ENCODE results near the gene FERMT1.

FERMT1 gene

DNA sequence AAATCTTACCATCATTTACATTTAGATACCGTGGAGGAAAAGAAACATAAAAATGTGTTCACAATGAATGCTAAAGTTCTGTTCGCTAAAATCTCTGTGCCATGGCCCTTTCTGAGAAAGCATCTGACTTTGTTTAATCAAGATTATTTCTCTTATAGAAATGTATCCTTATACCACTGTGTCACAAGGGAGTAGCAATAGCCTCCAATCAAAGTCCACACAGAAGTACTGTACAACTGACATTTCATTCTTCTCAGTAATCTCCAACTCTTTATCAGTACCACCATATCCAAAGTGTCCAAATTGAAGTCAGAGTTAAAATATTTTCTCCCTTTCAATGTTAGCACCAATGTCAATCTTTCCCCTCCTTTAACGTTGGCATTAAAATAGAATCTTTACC is 6.1 kb downstream of the FERMT1 start:
- H3K4me1 ChIP-seq (ENCODE audit: insufficient read depth, low read length), result no peaks in the 10 kb centered on the region
- ATAC-seq (ENCODE audit: insufficient read depth, low read depth), result no peak
- no peak overlapping the region for H3K4me3 ChIP-seq (ENCODE audit: low read depth in 1 of 2, low read length in 2 of 2)
- no peaks in the 10 kb centered on the region for H3K79me2 ChIP-seq (ENCODE audit: insufficient read depth, low read length)
- H2AFZ ChIP-seq (ENCODE audit: low read depth, low read length), result no peak overlapping the region
- DNase-seq, result no peak
- no peaks in the 10 kb centered on the region for H3K36me3 ChIP-seq (ENCODE audit: insufficient read depth, low read length)
- no peak overlapping the region for H3K27ac ChIP-seq (ENCODE audit: low read length)
- H3K27me3 ChIP-seq (ENCODE audit: insufficient read depth, low read length, poor library complexity), result peaks cover 6% of the 10 kb centered on the region
- peaks cover 19% of the 10 kb centered on the region for H3K9me3 ChIP-seq (ENCODE audit: insufficient read depth, low read length, severe bottlenecking)
- no peak for TF ChIP-seq EZH2 (IDR thresholded peaks at IDR 0.05; ENCODE audit: borderline replicate concordance, low read depth, low read length, severe bottlenecking)
- TF ChIP-seq, protein P1, sequence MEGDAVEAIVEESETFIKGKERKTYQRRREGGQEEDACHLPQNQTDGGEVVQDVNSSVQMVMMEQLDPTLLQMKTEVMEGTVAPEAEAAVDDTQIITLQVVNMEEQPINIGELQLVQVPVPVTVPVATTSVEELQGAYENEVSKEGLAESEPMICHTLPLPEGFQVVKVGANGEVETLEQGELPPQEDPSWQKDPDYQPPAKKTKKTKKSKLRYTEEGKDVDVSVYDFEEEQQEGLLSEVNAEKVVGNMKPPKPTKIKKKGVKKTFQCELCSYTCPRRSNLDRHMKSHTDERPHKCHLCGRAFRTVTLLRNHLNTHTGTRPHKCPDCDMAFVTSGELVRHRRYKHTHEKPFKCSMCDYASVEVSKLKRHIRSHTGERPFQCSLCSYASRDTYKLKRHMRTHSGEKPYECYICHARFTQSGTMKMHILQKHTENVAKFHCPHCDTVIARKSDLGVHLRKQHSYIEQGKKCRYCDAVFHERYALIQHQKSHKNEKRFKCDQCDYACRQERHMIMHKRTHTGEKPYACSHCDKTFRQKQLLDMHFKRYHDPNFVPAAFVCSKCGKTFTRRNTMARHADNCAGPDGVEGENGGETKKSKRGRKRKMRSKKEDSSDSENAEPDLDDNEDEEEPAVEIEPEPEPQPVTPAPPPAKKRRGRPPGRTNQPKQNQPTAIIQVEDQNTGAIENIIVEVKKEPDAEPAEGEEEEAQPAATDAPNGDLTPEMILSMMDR (IDR thresholded peaks at IDR 0.05; ENCODE audit: borderline replicate concordance, extremely low read depth, low read length, poor library complexity, severe bottlenecking), result no peak
- H3K4me2 ChIP-seq (ENCODE audit: insufficient read depth, low read length), result no peak overlapping the region
- no peak overlapping the region for H3K9ac ChIP-seq (ENCODE audit: low read depth, low read length)
- H4K20me1 ChIP-seq (ENCODE audit: insufficient read depth, low read length), result no peaks in the 10 kb centered on the region

- H3K79me2 ChIP-seq (ENCODE audit: insufficient read depth, low read length), result no peaks in the 10 kb centered on the region
- H3K4me3 ChIP-seq (ENCODE audit: low read depth in 1 of 2, low read length in 2 of 2), result no peak overlapping the region
- H3K9me3 ChIP-seq (ENCODE audit: insufficient read depth, low read length, severe bottlenecking), result peaks cover 19% of the 10 kb centered on the region
- H3K9ac ChIP-seq (ENCODE audit: low read depth, low read length), result no peak overlapping the region
- H3K4me2 ChIP-seq (ENCODE audit: insufficient read depth, low read length), result no peak overlapping the region
- no peak for DNase-seq
- no peaks in the 10 kb centered on the region for H4K20me1 ChIP-seq (ENCODE audit: insufficient read depth, low read length)
- no peak overlapping the region for H2AFZ ChIP-seq (ENCODE audit: low read depth, low read length)
- H3K27ac ChIP-seq (ENCODE audit: low read length), result no peak overlapping the region
- ATAC-seq (ENCODE audit: insufficient read depth, low read depth), result no peak
- no peaks in the 10 kb centered on the region for H3K27me3 ChIP-seq (ENCODE audit: insufficient read depth, low read length, poor library complexity)
- TF ChIP-seq EZH2 (IDR thresholded peaks at IDR 0.05; ENCODE audit: borderline replicate concordance, low read depth, low read length, severe bottlenecking), result no peak
- TF ChIP-seq, protein P1 (IDR thresholded peaks at IDR 0.05; ENCODE audit: borderline replicate concordance, extremely low read depth, low read length, poor library complexity, severe bottlenecking), result no peak
- H3K4me1 ChIP-seq (ENCODE audit: insufficient read depth, low read length), result no peaks in the 10 kb centered on the region
- no peaks in the 10 kb centered on the region for H3K36me3 ChIP-seq (ENCODE audit: insufficient read depth, low read length)
Measured at GRCh38 chr20:6115221-6115895, 7.5 kb downstream of the FERMT1 start.

DNA sequence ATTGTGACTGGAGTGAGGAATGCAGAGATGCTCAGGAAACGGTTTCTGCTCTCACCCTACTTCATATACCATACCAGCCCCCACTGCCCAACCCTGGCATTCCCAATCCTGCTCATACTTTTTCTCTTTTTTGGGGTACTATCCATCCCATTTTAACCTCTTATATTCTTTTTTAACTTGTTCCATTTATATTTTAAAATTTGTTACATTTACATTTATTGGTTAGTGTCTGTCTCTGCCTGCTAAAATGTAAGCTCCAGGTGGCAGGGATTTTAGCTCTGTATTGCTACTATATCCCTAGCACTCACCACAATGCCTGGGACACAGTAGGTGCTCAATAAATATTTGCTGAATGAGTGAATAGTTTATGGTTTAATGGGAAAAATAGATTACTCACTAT is 8.1 kb downstream of the FERMT1 start:
- no peak for ATAC-seq (ENCODE audit: insufficient read depth, low read depth)
- Histone ChIP-seq H3K9me3 (ENCODE audit: insufficient read depth, low read length, severe bottlenecking) (peaks cover 19% of the 10 kb centered on the region), H2AFZ (ENCODE audit: low read depth, low read length) (no peak overlapping the region), H3K36me3 (ENCODE audit: insufficient read depth, low read length) (no peaks in the 10 kb centered on the region), H3K4me2 (ENCODE audit: insufficient read depth, low read length) (no peak overlapping the region), H3K4me3 (ENCODE audit: low read depth in 1 of 2, low read length in 2 of 2) (no peak overlapping the region), H3K27me3 (ENCODE audit: insufficient read depth, low read length, poor library complexity) (no peaks in the 10 kb centered on the region), H3K27ac (ENCODE audit: low read length) (no peak overlapping the region), H3K79me2 (ENCODE audit: insufficient read depth, low read length) (no peaks in the 10 kb centered on the region), H3K4me1 (ENCODE audit: insufficient read depth, low read length) (no peaks in the 10 kb centered on the region), H3K9ac (ENCODE audit: low read depth, low read length) (no peak overlapping the region), H4K20me1 (ENCODE audit: insufficient read depth, low read length) (no peaks in the 10 kb centered on the region)
- DNase-seq, result no peak
- TF ChIP-seq, protein P1 (IDR thresholded peaks at IDR 0.05; ENCODE audit: borderline replicate concordance, extremely low read depth, low read length, poor library complexity, severe bottlenecking), result no peak
- TF ChIP-seq EZH2 (IDR thresholded peaks at IDR 0.05; ENCODE audit: borderline replicate concordance, low read depth, low read length, severe bottlenecking), result no peak
